Neural cell (in vitro differentiated cells): ENCODE results near the gene ERCC2. TPM values are rescaled to one million over a fixed set of nuclear protein-coding genes. Genes with fewer than 3 reads are reported as not detected.

ENCODE experiments used
- H2AFZ ChIP-seq: fragments of 200-600, 300-800 bp; sonication (generic), shearing (Covaris generic); 2 replicates; pipeline ENCODE4 v1.6.0; 2014; ENCODE audit warnings: low read depth, mild to moderate bottlenecking, antibody characterized with exemption, low read length, moderate library complexity
- H3F3A ChIP-seq: fragments of 200-600 bp; shearing (Covaris generic); 2 replicates; pipeline ENCODE4 v1.6.1; 2016; ENCODE audit warnings: mild to moderate bottlenecking, moderate library complexity, mixed read lengths, antibody characterized with exemption, low read length; ENCODE audit not compliant: insufficient read depth, poor library complexity, severe bottlenecking
- H3K27ac ChIP-seq: fragments of 200-600, 300-800 bp; sonication (generic), shearing (Covaris generic); 2 replicates; pipeline ENCODE4 v1.5.1; 2014; ENCODE audit warnings: mild to moderate bottlenecking, low read length, moderate library complexity
- H3K27me3 ChIP-seq: fragments of 300-800, 200-600 bp; sonication (generic), shearing (Covaris generic); 2 replicates; pipeline ENCODE4 v1.6.0; 2014; ENCODE audit warnings: mild to moderate bottlenecking, low read depth, low read length, moderate library complexity; ENCODE audit not compliant: insufficient read depth
- H3K36me3 ChIP-seq: fragments of 300-800, 200-600 bp; sonication (generic), shearing (Covaris generic); 2 replicates; pipeline ENCODE4 v1.5.1; 2014; ENCODE audit warnings: mild to moderate bottlenecking, antibody characterized with exemption, low read length, moderate library complexity; ENCODE audit not compliant: insufficient read depth
- H3K4me2 ChIP-seq: fragments of 300-800, 200-600 bp; sonication (generic), shearing (Covaris generic); 2 replicates; pipeline ENCODE4 v1.6.0; 2014; ENCODE audit warnings: mild to moderate bottlenecking, low read length
- H3K4me3 ChIP-seq: fragments of 300-800, 200-600 bp; sonication (generic), shearing (Covaris generic); 2 replicates; pipeline ENCODE4 v1.5.1; 2014; ENCODE audit warnings: mild to moderate bottlenecking, low read length, moderate library complexity
- H3K79me2 ChIP-seq: fragments of 200-600 bp; shearing (Covaris generic); replicated peaks from 2 replicates; pipeline ENCODE4 v1.6.0; 2014; ENCODE audit warnings: mild to moderate bottlenecking, low read length, moderate library complexity; ENCODE audit not compliant: insufficient read depth
- H3K9ac ChIP-seq: fragments of 300-800, 200-600 bp; sonication (generic), shearing (Covaris generic); 2 replicates; pipeline ENCODE4 v1.6.1; 2016; ENCODE audit warnings: mild to moderate bottlenecking, low read length, mixed read lengths
- H3K9me2 ChIP-seq: fragments of 200-600 bp; shearing (Covaris generic); 2 replicates; pipeline ENCODE4 v1.6.1; 2016; ENCODE audit warnings: mild to moderate bottlenecking, low read length, mixed read lengths; ENCODE audit not compliant: insufficient read depth
- H3K9me3 ChIP-seq: fragments of 200-600, 300-800 bp; sonication (generic), shearing (Covaris generic); 2 replicates; pipeline ENCODE4 v1.6.1; 2016; ENCODE audit warnings: mild to moderate bottlenecking, mixed run types, low read length, moderate library complexity, mixed read lengths
- H4K20me1 ChIP-seq: fragments of 200-600 bp; shearing (Covaris generic); 2 replicates; pipeline ENCODE4 v1.6.1; 2016; ENCODE audit warnings: mild to moderate bottlenecking, mixed run types; ENCODE audit not compliant: insufficient read depth
- CTCF ChIP-seq: fragments of 450-650 bp; IDR thresholded peaks from 2 replicates; pipeline ENCODE4 v1.5.1; 2014; ENCODE audit warnings: antibody characterized with exemption, mild to moderate bottlenecking, moderate library complexity; ENCODE audit not compliant: poor library complexity, severe bottlenecking
- EP300 ChIP-seq: fragments of 450-650 bp; conservative IDR thresholded peaks from 2 replicates; pipeline ENCODE4 v1.6.1; 2014; ENCODE audit warnings: antibody characterized with exemption, mild to moderate bottlenecking, moderate library complexity; ENCODE audit not compliant: poor library complexity, severe bottlenecking
- EZH2 ChIP-seq: fragments of 200-600, 300-800 bp; shearing (Covaris generic), sonication (generic); IDR thresholded peaks from 2 replicates; pipeline ENCODE4 v1.6.1; 2014; ENCODE audit warnings: antibody characterized with exemption, low read length, borderline replicate concordance, mild to moderate bottlenecking; ENCODE audit not compliant: insufficient read depth, poor library complexity, severe bottlenecking
- MXI1 ChIP-seq: fragments of 450-650 bp; conservative IDR thresholded peaks from 2 replicates; pipeline ENCODE4 v1.6.1; 2014; ENCODE audit warnings: antibody characterized with exemption, mild to moderate bottlenecking; ENCODE audit not compliant: poor library complexity, severe bottlenecking
- POLR2AphosphoS5 ChIP-seq: IDR thresholded peaks from 2 replicates; pipeline ENCODE4 v1.6.1; 2012
- RAD21 ChIP-seq: fragments of 450-650 bp; conservative IDR thresholded peaks from 2 replicates; pipeline ENCODE4 v1.6.1; 2014; ENCODE audit warnings: antibody characterized with exemption, mild to moderate bottlenecking, moderate library complexity
- SMC3 ChIP-seq: fragments of 450-650 bp; conservative IDR thresholded peaks from 2 replicates; pipeline ENCODE4 v1.6.1; 2014; ENCODE audit warnings: antibody characterized with exemption, mild to moderate bottlenecking, moderate library complexity; ENCODE audit not compliant: poor library complexity
- TAF1 ChIP-seq: IDR thresholded peaks from 2 replicates; pipeline ENCODE4 v1.6.1; 2012; ENCODE audit warnings: low read depth
- polyA plus RNA-seq: library from polyadenylated mRNA; depleted of rRNA; stranded (reverse); fragments of >200 nt; gene quantifications from 2 replicates; pipeline ENCODE4 v1.2.3, GENCODE V29; 2014
- TF ChIP-seq, protein P1 (sequence below): IDR thresholded peaks from 2 replicates; pipeline ENCODE4 v1.6.1; 2012; ENCODE audit warnings: borderline replicate concordance

Gene ERCC2
- polyA plus RNA-seq, 1 donor from 2014 or later: 28.8 TPM

DNA sequence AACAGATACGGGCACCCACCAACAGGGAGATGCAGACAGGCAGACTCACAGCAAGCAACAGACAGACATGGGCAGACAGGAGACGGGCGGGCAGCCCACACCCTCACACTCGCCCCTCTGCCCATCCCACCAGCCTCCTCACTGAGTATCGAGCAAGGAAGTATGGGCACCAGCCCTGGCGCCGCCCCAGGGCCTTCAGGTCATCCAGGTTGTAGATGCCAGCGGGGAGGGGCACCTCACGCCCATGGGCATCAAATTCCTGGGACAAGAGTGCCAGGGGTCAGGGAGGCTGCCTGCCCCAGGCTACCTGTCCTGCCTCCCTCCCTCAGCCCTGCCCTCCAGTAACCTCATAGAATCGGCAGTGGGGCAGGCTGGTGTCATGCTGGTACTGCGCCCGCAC lies 5.7 kb downstream of the ERCC2 start:
- H3K36me3 ChIP-seq: no peaks in the 10 kb centered on the region

GRCh38 chr19:45363861-45364459 lies 6.4 kb downstream of the ERCC2 start:
- H3K36me3 ChIP-seq: no peaks in the 10 kb centered on the region
- no peaks in the 10 kb centered on the region for H3K9me3 ChIP-seq
- no peak overlapping the region for H3K9ac ChIP-seq
- TF ChIP-seq, protein P1, sequence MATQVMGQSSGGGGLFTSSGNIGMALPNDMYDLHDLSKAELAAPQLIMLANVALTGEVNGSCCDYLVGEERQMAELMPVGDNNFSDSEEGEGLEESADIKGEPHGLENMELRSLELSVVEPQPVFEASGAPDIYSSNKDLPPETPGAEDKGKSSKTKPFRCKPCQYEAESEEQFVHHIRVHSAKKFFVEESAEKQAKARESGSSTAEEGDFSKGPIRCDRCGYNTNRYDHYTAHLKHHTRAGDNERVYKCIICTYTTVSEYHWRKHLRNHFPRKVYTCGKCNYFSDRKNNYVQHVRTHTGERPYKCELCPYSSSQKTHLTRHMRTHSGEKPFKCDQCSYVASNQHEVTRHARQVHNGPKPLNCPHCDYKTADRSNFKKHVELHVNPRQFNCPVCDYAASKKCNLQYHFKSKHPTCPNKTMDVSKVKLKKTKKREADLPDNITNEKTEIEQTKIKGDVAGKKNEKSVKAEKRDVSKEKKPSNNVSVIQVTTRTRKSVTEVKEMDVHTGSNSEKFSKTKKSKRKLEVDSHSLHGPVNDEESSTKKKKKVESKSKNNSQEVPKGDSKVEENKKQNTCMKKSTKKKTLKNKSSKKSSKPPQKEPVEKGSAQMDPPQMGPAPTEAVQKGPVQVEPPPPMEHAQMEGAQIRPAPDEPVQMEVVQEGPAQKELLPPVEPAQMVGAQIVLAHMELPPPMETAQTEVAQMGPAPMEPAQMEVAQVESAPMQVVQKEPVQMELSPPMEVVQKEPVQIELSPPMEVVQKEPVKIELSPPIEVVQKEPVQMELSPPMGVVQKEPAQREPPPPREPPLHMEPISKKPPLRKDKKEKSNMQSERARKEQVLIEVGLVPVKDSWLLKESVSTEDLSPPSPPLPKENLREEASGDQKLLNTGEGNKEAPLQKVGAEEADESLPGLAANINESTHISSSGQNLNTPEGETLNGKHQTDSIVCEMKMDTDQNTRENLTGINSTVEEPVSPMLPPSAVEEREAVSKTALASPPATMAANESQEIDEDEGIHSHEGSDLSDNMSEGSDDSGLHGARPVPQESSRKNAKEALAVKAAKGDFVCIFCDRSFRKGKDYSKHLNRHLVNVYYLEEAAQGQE: no peak
- TF ChIP-seq CTCF (no peak), POLR2AphosphoS5 (no peak), SMC3 (no peak), TAF1 (no peak), RAD21 (no peak), EZH2 (no peak), MXI1 (no peak), EP300 (no peak)
- no peak overlapping the region for H3K4me2 ChIP-seq
- H3K9me2 ChIP-seq: no peaks in the 10 kb centered on the region
- H3K4me3 ChIP-seq: no peak overlapping the region
- no peaks in the 10 kb centered on the region for H3K27me3 ChIP-seq
- H3F3A ChIP-seq: no peaks in the 10 kb centered on the region
- H3K79me2 ChIP-seq: no peaks in the 10 kb centered on the region
- no peak overlapping the region for H2AFZ ChIP-seq
- no peak overlapping the region for H3K27ac ChIP-seq
- H4K20me1 ChIP-seq: no peaks in the 10 kb centered on the region

More for the DNA sequence above, 5.7 kb downstream of the ERCC2 start:
- H4K20me1 ChIP-seq: no peaks in the 10 kb centered on the region
- H3K27ac ChIP-seq: no peak overlapping the region
- peaks cover 4% of the 10 kb centered on the region for H3K79me2 ChIP-seq
- H3K9me2 ChIP-seq: no peaks in the 10 kb centered on the region
- H3K9ac ChIP-seq: no peak overlapping the region
- no peak overlapping the region for H3K4me3 ChIP-seq
- H2AFZ ChIP-seq: no peak overlapping the region
- TF ChIP-seq MXI1: no peak
- TF ChIP-seq CTCF: no peak
- H3K9me3 ChIP-seq: no peaks in the 10 kb centered on the region
- H3K27me3 ChIP-seq: no peaks in the 10 kb centered on the region
- no peaks in the 10 kb centered on the region for H3F3A ChIP-seq
- no peak overlapping the region for H3K4me2 ChIP-seq
